Stimulated activated CD8-positive, alpha-beta memory T cell treated with anti-CD3 and anti-CD28 coated beads, Interleukin-7, amount 100 ng/mL, for 24 hours (primary cell): ENCODE results near the gene CLMN.

Experiments
- DNase-seq: peaks from one replicate; pipeline ENCODE4 v3.0.0-alpha.2; 2020; ENCODE audit warnings: low read depth

CLMN gene

GRCh38 chr14:95240859-95241813 lies 78.6 kb downstream of the CLMN start:
- DNase-seq: no peak

- DNase-seq: no peak
Observed at GRCh38 chr14:95238487-95239298, 81.0 kb downstream of the CLMN start.

GRCh38 chr14:95237958-95238340 lies 81.8 kb downstream of the CLMN start:
- no peak for DNase-seq

GRCh38 chr14:95237121-95237957 lies 82.4 kb downstream of the CLMN start:
- no peak for DNase-seq

GRCh38 chr14:95236221-95236620 lies 83.5 kb downstream of the CLMN start:
- no peak for DNase-seq

- no peak for DNase-seq
Observed at GRCh38 chr14:95235767-95236166, 83.9 kb downstream of the CLMN start.

- DNase-seq: no peak
Observed at GRCh38 chr14:95235351-95235750, 84.4 kb downstream of the CLMN start.

- no peak for DNase-seq
Observed at GRCh38 chr14:95234426-95234825, 85.3 kb downstream of the CLMN start.

- no peak for DNase-seq
Observed at GRCh38 chr14:95233702-95234241, 85.9 kb downstream of the CLMN start.

- no peak for DNase-seq
Observed at GRCh38 chr14:95232894-95233584, 86.7 kb downstream of the CLMN start.

GRCh38 chr14:95231966-95232633 lies 87.6 kb downstream of the CLMN start:
- DNase-seq: no peak

- no peak for DNase-seq
Observed at GRCh38 chr14:95229749-95230148, 90.0 kb downstream of the CLMN start.

GRCh38 chr14:95228240-95228639 lies 91.5 kb downstream of the CLMN start:
- DNase-seq: no peak

GRCh38 chr14:95227279-95227860 lies 92.3 kb downstream of the CLMN start:
- DNase-seq: no peak

- no peak for DNase-seq
Observed at GRCh38 chr14:95226801-95227200, 92.9 kb downstream of the CLMN start.

- DNase-seq: no peak
Observed at GRCh38 chr14:95225251-95225887, 94.3 kb downstream of the CLMN start.

GRCh38 chr14:95222870-95223398 lies 96.8 kb downstream of the CLMN start:
- no peak for DNase-seq

GRCh38 chr14:95222151-95222631 lies 97.5 kb downstream of the CLMN start:
- no peak for DNase-seq

- no peak for DNase-seq
Observed at GRCh38 chr14:95221531-95221930, 98.2 kb downstream of the CLMN start.
